ENCODE data around the gene EXOC8. TPM values are rescaled to one million over a fixed set of nuclear protein-coding genes. Genes with fewer than 3 reads are reported as not detected.

The EXOC8 gene
- total and polyA plus RNA-seq, 9 of the 15 experiments (the other 6 are each of a cell fraction or from before 2014, with no cell fraction given) = 2.1 to 13.6 (median 7.2) TPM

GRCh38 chr1:231338270-231339128 is 847 bp upstream of the EXOC8 start, which contains the start of gene SPRTN (continued):
- TF ChIP-seq ZBTB40 (IDR thresholded peaks at IDR 0.05) (no peak; the same call in 1 of the 2 replicates), ZBTB40 (CRISPR knock-in tag; IDR thresholded peaks at IDR 0.05) (no peak), PHF8 (IDR thresholded peaks at IDR 0.05; ENCODE audit: borderline replicate concordance, low read length) (peak; percentile 61; the same call in 1 of the 2 replicates), E2F5 (CRISPR knock-in tag; IDR thresholded peaks at IDR 0.05) (0 out of 2 replicates have a peak, but pooled peaks have one; percentile 25), ZNF224 (CRISPR knock-in tag; IDR thresholded peaks at IDR 0.05) (0 out of 2 replicates have a peak, but pooled peaks have one; percentile 38), C11orf30 (IDR thresholded peaks at IDR 0.05; ENCODE audit: low read depth) (peak; percentile 36; the same call in 1 of the 2 replicates), ZBTB7A (IDR thresholded peaks at IDR 0.05; ENCODE audit: borderline replicate concordance, control insufficient read depth, low read depth, low read length) (peak; percentile 65; the same call in 1 of the 2 replicates), ZNF696 (CRISPR knock-in tag; conservative IDR thresholded peaks at IDR 0.05) (no peak), SAP30 (IDR thresholded peaks at IDR 0.05; ENCODE audit: borderline replicate concordance, insufficient read depth, low read depth, low read length, poor library complexity, severe bottlenecking) (peak; percentile 78), SMARCC2 (IDR thresholded peaks at IDR 0.05; ENCODE audit: low read depth) (peak; percentile 65; the same call in 1 of the 2 replicates), L3MBTL2 (IDR thresholded peaks at IDR 0.05) (peak; percentile 62), RAD21 (CRISPR knock-in tag; conservative IDR thresholded peaks at IDR 0.05 in 1 of 2, IDR thresholded peaks at IDR 0.05 in 1 of 2) (0 out of 4 replicates have a peak, but pooled peaks of 1 of the 2 experiments have one; percentile 10), PHF20 (IDR thresholded peaks at IDR 0.05; ENCODE audit: partially characterized antibody) (peak; percentile 35)
- TF ChIP-seq, protein P1, sequence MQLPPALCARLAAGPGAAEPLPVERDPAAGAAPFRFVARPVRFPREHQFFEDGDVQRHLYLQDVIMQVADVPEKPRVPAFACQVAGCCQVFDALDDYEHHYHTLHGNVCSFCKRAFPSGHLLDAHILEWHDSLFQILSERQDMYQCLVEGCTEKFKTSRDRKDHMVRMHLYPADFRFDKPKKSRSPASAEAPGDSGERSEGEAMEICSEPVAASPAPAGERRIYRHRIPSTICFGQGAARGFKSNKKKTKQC (CRISPR knock-in tag; IDR thresholded peaks at IDR 0.05) = 0 out of 2 replicates have a peak, but pooled peaks have one; percentile 68
